Measurements from ENCODE around the gene TREM2.
"Not testable (repeated sequence)": the region's sequence is repeated elsewhere in the genome, so short reads cannot be mapped to it uniquely, and the experiment has no call there.

The TREM2 gene

DNA sequence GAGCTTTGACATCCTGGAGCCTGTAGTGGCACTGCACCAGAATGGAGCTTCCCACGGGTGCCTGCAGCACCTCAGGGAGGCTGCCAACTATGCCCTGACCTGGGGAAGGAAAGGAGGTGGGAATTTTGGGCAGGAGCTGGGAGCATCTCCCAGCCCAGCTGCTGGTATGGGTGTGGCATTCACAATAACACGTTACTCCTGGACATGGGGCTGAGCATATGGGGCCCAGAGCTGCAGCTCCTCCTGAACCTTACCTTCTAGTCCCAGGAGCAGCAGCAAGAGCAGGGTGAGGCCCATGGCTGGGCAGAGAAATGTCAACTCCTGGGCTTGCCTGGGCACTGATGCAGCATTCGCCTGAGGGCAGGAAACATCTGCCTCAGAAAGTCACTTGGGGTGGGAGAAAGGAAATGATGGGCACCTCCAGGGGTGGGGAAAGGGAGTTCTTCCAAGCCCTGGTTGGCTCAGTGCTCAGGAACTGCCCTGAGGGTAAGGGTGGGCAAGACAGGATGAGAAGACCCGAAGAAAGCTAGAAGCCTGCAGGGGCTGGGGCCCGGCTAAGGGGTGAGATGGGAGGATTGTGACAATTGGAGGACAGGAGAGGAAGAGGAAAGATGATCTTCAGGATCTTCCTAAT lies 8.8 kb downstream of the TREM2 start, which contains the start of gene TREML1:
TREML1 (minus strand) TSS at position 356 of the 634 bp plus-strand sequence; CDS start at position 297, 59 bp downstream.
- DNase-seq = no peak

DNA sequence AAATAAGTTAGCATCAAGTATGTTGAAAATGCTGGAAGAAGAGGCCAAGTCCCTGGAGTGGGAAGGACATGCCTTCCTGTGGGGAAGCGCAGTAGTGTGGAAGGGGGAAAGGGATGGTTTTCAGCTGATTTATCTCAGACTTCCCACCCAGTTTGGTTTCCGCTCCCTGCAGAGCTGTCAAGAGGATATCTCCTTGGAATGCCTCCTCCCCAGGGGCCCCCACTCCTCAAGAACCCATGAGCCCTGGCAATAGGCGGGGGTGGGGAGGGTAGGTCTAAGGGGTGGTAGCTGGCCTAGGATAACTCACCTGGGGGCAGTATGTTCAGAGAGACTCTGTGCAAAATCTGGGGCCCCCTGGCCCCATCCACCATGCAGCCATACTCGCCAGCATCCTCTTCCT lies 9.5 kb downstream of the TREM2 start:
- DNase-seq = no peak

DNA sequence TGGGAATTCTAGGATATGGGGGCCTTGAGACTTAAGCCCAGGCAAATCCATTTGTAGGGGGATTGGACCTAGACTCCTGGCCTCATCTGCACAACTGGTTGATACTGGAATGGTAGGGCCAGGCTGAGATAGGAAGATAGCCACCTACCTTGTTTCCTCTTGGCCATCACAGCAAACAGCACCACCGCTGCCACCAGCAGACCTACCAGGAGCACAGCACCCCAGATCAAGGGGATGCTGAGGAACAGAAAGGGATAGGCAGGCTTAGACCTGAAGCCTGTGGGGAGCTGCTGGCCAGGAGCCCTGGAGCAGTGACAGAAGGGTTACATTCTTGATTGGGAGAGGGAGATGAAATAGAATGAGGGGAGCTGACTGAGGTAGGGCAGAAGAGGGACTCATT lies 12.2 kb downstream of the TREM2 start:
- DNase-seq = no peak

DNA sequence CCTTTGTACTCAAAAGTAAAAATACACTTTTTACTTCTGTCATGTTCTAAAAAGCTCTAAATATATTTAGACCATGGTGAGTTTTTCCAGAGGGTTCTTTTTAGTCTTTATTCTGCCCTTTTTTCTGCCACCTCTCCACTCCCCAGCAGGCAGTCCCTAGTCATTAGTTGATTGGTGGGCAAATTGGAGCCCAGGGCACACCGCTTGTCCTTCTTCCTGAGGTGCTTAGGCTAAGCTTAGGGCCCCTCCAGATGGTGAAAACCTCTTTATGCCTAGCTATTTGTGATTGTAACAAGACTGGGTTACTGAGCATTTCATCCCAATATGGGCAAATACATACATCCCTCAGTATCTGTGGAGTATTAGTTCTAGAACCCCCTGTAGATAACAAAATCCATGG lies 15.0 kb downstream of the TREM2 start:
- no peak for DNase-seq

DNA sequence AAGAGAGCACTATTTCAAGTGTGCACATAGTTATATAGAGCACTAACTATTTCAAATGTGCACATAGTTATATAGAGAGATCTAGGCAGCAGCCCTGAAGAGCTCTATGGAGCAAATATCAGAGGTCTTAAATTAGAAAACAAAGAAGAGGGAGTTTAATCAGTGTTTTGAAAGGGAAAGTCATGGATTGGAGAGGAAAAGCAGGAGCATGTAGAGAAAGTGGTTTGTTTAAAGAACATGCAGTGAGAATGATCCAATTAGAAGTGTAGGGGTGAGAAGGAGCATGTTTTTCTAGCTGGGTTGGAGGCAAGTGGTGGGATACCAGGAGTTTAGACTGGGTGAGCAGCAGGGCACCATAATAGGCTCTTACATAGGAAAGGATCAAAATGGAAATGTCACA lies 26.0 kb downstream of the TREM2 start:
- no peak for DNase-seq

DNA sequence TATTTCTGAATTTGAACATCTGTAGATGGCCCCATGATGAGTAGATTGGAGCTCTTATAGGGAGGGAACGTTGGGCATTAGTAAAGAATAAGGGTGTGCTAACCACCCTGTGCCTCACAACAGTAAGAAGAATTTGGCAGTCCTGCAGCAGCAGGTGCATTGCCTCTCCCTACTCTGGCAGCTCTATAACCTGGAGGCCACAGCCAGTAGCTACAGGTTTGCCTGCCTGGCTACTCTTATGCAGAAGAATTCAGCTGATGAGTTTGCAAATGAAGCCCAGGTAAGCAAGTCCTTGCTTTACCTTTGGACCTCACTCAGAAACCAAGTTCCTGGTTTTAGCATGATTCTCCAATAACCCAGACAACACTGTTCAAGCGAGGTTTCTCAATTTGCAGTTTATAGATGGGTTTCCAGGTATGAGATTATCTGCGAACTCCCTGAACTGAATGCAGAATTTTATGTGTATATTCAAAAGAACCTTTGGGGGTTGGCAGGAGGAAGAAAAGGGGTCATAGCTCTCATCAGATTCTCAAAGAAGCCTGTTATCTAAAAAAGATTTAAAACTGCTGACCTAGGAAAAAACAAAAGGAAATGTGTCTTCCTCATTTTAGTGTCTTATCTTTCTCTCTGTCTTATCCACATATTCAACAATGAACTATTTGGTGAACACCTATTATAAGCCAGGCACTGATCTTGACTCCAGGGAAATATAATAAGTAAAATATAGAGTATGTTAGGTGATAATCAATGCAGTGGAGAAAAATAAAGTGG lies 27.7 kb downstream of the TREM2 start:
- DNase-seq = no peak

DNA sequence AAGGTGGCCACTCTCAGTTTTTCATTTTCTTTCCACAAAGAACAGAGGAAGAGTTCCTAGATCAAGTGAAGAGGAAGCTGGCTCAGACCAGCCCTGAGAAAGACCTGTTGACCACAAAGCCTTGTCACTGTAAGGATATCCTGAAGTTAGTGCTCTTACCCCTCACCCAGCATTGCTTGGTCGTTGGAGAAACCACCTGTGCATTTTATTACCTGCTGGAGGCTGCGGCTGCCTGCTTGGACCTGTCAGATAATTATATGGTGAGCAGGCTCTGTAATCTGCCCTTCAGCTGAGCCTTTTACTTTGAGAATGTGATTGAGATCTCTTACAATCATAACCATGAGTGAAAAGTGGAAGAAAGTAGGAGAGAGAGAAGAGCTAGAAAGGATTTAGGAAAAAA lies 30.7 kb downstream of the TREM2 start:
- no peak for DNase-seq

DNA sequence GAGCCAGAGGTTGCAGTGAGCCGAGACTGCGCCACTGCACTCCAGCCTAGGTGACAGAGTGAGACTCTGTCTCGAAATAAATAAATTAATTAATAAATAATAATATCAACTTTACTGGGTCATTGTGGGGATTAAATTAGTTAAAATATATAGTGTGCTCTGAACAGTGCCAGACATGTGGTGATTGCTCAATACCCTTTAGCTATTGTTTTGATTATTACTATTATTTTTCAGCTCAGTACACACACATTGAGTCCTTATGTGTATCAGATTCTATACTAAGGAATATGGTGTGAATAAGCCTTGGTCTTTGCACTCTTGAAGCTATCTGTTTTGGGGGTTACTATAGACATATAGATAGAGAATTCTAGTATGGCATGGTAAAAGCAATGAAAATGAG lies 37.6 kb downstream of the TREM2 start:
- DNase-seq = no peak

DNA sequence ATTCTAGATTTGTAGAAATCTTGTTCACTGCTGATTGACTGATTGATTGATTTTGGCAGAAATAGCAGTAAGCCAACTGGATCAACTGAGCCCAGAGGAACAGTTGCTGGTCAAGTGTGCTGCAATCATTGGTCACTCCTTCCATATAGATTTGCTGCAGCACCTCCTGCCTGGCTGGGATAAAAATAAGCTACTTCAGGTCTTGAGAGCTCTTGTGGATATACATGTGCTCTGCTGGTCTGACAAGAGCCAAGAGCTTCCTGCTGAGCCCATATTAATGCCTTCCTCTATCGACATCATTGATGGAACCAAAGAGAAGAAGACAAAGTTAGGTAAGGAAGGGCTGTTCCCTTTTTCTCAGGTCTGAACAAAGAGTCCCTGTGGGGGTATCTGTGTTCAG lies 40.0 kb downstream of the TREM2 start:
- DNase-seq = no peak

DNA sequence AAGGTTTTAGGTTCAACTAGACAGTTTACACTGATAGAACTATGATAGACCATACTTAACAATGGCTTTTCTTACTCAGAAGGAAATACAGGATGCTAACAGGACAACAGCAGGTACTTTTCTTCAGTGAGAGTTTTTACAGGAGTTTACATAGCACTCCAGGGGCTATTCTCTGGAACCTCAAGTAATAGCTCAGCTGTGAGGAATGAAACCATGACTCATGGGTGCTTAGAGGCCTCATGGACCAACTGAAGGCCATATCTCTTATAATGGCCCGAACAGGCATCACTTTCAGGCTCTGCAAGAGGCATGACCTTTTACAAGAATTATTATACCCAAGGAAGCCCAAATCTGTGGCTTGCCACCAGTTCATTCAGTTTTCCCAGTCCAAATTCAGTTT lies 40.5 kb downstream of the TREM2 start:
- no peak for DNase-seq

DNA sequence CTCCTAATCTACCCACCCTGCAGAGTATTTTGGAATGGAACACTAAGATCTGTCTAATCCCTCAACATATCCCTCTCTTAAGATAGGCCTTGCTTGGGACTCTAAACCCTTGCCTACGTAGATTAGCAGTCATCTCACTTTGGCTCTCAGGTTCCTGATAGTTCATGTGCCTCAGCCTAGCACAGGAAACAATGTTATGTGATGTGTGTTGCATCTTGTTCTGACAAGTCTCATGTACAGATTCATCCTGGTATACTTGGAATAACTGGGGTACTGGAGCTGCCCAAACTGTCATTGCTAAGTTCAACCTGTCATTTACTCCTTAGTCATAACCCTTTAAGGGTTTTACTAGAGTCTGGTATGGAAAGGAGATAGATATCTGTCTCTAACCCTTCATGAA lies 42.9 kb downstream of the TREM2 start:
- no peak for DNase-seq

DNA sequence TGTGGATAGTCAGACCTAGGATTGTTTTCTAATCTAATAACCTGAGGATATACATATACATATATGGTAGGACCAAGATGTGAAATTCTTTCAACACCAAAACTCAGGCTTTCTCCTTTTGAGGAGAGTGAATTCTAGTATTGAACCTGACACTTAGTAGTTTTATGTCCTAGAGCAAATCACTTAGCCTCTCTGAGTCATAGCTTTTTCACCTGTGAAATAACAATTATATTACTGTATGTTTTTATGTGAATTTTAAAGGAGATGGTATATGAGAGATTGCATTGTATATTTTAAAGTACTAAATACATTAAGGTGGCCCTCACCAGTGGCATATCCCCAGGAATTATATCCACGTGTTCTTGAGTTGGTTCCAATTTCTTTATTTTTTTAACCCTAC lies 43.4 kb downstream of the TREM2 start:
- DNase-seq = no peak

DNA sequence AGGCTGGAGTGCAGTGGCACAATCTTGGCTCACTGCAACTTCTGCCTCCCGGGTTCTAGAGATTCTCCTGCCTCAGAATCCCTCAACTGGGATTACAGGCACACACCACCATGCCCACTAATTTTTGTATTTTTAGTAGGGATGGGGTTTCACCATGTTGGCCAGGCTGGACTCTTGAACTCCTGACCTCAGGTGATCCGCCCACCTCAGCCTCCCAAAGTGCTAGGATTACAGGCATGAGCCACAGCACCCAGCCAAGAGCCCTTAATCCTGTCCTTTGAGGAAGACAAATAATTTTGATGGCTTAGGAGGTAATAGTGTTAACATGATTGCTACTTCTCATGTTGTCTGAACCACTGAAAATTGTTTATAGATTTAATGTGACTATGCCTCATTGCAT lies 47.9 kb downstream of the TREM2 start:
- DNase-seq = not testable (repeated sequence)

DNA sequence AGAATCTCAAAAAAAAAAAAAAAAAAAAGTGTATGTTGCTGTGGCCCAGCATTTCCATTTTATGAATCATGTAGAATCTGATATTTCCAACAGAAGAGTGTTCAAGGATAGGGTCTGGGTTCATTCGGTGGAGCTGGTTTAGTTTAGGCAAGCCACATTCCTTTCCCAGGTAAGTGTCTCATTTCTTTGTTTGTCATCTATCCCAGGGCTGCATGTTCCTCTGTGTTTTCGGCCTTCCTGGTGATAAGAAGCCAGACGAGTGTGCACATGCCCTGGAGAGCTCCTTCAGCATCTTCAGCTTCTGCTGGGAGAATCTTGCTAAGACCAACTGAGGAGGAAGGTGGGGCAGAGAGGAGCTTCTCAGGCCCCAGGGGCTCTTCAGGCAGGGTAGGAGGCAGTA lies 51.9 kb downstream of the TREM2 start:
- DNase-seq = no peak
